WI38 (cell line): ENCODE results near the gene ITPR1.

Experiments used
- H3K4me3 ChIP-seq: 2 replicates; pipeline ENCODE4 v1.5.1; 2011; ENCODE audit warnings: low read depth, mild to moderate bottlenecking, control low read depth, low read length
- TF ChIP-seq, protein P1 (sequence below): IDR thresholded peaks from 2 replicates; pipeline ENCODE4 v1.5.1; 2012; ENCODE audit warnings: low read depth, mild to moderate bottlenecking, control low read depth, low read length

The ITPR1 gene

DNA sequence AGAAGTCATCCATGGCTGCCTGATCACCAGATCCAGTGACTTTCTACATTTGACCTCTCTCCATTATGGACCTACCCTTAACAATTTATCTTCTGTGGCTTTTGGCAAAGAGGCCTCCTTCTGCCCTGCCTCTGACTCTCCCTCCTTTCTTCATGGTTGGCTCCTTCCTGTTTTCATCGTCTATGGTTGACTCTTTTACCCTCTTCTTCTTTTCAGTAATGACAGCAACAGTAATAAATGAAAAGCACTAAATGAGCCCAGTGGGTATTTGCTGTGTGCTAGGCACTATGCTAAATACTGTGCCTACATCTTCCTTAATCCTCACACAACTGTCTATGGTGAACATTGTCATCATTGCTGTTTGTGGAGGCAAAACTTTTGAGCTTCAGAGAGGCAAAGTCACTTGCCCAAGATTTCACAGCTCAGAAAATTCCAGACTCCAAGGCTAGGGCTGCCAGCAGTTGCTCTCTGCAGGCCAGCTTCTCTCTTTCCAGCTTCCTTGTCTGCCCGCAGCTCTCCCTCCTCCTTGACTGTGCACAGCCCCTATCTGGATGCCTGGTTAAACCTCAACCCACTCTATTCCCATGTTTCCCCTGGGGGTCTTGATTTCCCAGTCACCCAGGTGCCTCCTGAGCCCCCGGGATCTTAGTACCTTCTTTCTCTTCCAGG lies 24.6 kb downstream of the ITPR1 start:
- TF ChIP-seq, protein P1, sequence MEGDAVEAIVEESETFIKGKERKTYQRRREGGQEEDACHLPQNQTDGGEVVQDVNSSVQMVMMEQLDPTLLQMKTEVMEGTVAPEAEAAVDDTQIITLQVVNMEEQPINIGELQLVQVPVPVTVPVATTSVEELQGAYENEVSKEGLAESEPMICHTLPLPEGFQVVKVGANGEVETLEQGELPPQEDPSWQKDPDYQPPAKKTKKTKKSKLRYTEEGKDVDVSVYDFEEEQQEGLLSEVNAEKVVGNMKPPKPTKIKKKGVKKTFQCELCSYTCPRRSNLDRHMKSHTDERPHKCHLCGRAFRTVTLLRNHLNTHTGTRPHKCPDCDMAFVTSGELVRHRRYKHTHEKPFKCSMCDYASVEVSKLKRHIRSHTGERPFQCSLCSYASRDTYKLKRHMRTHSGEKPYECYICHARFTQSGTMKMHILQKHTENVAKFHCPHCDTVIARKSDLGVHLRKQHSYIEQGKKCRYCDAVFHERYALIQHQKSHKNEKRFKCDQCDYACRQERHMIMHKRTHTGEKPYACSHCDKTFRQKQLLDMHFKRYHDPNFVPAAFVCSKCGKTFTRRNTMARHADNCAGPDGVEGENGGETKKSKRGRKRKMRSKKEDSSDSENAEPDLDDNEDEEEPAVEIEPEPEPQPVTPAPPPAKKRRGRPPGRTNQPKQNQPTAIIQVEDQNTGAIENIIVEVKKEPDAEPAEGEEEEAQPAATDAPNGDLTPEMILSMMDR: no peak

DNA sequence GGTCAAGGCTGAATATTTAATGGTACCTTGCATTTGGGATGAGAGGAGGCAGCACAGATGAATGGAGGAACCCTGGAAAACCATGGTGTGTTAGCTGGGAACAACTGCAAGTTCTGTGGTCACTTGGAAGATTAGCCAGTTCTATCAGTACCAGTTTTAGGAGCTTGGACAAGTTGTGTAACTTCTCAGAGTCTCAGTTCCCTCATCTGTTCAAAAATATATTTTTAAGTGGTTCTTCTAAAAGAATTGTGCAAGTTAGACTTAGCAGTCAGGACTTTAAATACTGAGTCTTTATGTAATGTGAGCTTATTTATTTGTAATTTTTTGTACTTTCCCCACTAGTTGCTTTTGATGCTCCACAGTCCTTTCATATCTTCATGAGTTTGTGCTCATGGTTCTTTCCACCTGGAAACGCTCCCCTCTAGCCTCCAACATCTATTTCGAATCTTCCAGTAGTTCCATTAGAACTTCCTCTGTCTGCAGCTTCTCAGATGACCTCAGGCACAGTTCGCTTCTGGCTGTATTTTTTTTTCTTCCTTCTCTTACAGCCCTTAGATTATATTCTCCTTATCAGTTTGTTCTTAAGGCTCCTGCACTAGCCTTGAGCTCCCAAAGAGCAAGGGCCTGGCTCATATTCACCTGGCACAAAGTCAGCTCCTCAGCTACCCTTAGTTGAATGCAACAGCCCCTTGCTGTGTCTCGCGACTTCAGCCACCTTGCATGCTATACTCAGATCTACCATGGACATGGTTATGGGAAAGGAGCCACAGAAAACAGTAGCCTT lies 27.1 kb downstream of the ITPR1 start:
- H3K4me3 ChIP-seq: no peak overlapping the region
- TF ChIP-seq, protein P1: no peak

More for the DNA sequence above, 24.6 kb downstream of the ITPR1 start:
- no peak overlapping the region for H3K4me3 ChIP-seq

DNA sequence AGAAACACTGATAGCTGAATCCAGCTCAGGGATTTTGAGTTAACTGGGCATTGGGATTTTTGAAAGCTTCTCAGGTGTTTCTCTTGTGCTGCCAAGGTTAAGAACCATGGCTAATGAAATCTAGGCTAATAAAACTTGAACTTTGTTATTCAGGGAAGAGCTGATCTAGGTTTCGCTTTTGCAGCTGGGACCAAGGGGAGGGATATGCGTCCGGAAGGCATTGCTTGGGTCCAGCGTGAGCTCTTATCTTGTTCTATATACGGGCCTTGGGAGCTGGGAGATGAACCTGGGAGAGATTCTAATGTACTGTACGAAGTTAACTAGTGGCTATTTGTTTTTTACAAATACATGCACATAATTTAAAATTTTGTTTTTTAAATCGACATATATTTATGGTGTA lies 29.8 kb downstream of the ITPR1 start:
- TF ChIP-seq, protein P1: no peak
- H3K4me3 ChIP-seq: no peak overlapping the region

DNA sequence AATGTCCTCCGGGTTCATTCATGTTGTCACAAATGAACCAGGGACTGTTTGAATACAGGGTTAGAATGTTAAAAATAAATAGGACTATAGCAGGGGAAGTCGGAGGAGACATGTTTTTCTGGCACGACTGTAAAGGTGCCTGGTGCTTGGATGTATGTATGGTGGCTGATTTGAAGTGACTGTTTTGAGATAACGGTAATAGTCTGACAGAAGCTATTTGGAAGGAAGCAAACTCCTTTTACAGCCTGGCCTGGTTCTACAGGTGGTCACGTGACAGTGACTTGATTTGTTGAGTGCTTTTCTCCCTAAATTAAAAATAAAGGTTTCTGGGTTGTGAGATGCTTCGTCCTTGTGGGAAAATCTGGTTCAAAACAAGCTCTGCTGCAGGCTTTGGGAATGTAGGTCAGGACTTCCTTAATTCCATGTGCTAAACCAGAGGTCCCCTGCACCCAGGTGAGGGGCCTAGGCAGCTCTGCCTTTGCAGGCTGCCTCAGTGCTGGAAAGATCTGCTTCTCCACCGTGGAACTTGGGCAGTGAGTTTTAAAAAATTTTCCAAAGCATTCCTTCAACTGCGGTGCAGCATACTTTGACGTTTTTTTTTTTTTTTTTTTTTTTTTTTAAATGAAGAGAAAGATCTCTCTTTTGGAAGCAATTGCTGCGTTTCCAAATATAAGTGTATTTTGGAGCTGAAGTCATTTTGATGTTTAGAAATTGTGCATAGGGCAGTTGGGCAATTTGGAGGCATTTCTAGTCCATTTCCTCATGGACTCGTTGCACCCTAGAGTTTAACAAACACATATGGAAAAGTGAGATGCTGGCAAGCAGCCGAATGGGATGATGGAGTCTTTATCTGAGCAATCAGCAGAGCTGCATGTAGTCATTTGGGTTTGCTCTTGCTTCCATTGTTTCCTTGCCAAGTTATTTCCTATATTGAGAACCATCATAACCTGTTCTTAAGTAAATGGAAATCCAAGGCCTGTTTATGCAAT lies 30.9 kb downstream of the ITPR1 start:
- H3K4me3 ChIP-seq: no peak overlapping the region
- TF ChIP-seq, protein P1: no peak

DNA sequence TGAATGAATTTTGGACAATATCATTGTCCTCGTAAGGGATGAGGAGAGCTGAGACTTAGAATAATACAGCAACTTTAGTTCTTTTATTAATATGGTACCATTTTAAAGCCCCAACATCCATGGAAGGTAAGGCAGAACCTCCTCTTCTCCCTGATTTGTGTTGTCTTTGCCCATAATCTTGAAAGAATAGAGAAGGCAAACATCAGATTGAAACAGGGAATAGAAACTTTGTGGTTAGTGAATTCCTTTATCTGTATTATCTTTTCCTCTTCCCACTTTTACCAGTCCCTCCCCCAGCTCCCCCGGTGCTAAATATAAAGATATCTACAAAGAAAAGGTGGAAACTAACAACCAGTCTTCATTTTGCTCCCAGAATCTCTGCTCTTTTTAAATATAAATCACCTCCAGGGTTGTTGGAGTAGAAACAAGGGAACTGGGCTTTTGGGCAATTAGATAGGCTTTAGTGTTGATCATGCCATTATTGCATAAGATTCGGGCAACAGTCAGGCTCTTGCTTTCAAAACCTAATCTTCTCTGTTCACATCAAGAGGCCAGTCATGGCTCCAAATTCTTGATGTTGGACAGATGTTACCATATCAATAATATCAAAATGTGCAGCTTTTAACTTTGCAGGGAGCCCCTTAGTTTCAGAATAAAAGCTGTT lies 32.5 kb downstream of the ITPR1 start:
- no peak overlapping the region for H3K4me3 ChIP-seq
- TF ChIP-seq, protein P1: no peak

DNA sequence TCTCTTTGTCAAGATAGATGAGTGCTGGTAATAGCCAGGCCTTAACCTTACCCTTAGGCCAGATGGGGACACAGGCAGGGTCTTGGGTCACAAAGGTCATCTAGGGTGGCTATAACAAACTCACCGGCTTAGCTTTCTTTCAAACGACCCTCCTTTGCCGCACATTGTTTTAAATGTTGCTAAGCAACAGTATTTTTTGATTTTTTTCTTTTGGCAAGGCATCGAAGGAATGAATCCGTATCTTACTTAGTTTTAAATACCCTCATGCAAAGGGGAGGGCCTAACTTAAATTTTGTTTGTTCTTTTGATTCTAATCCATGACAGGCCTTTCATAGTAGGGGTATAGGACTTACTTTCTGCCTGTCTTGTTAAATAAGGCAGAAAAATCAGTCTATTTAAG lies 35.2 kb downstream of the ITPR1 start:
- TF ChIP-seq, protein P1: no peak
- no peak overlapping the region for H3K4me3 ChIP-seq
